H9 (cell line): Measurements from ENCODE around the gene GUK1. TPM values are rescaled to one million over a fixed set of nuclear protein-coding genes. Genes with fewer than 3 reads are reported as not detected.

Experiments
- DNase-seq: peaks from one replicate; pipeline ENCODE4 v3.0.0-alpha.2; 2017
- H2AFZ ChIP-seq: one replicate; pipeline ENCODE4 v1.6.1; 2013; ENCODE audit warnings: mild to moderate bottlenecking, low read length, control low read depth, moderate library complexity
- H2AK5ac ChIP-seq: 2 replicates; pipeline ENCODE4 v1.6.1; 2013; ENCODE audit warnings: low read length, control low read depth, mixed read lengths; ENCODE audit not compliant: insufficient read length
- H2BK120ac ChIP-seq: one replicate; pipeline ENCODE4 v1.6.1; 2013; ENCODE audit warnings: low read depth, mild to moderate bottlenecking, low read length, control low read depth, inconsistent platforms; ENCODE audit not compliant: poor library complexity, severe bottlenecking
- H2BK12ac ChIP-seq: 2 replicates; pipeline ENCODE4 v1.6.1; 2013; ENCODE audit warnings: low read length, control low read depth, mixed read lengths, low read depth; ENCODE audit not compliant: insufficient read length
- H2BK15ac ChIP-seq: 2 replicates; pipeline ENCODE4 v1.6.1; 2013; ENCODE audit warnings: low read depth, low read length, control low read depth
- H2BK20ac ChIP-seq: one replicate; pipeline ENCODE4 v1.6.1; 2013; ENCODE audit warnings: low read depth, mild to moderate bottlenecking, low read length, control low read depth, inconsistent platforms; ENCODE audit not compliant: poor library complexity, severe bottlenecking
- H2BK5ac ChIP-seq: 2 replicates; pipeline ENCODE4 v1.6.1; 2013; ENCODE audit warnings: low read length, control low read depth, mixed read lengths; ENCODE audit not compliant: insufficient read length
- H3K14ac ChIP-seq: 2 replicates; pipeline ENCODE4 v1.6.1; 2013; ENCODE audit warnings: low read length, control low read depth; ENCODE audit not compliant: insufficient read depth
- H3K18ac ChIP-seq: 2 replicates; pipeline ENCODE4 v1.6.1; 2013; ENCODE audit warnings: low read depth, mild to moderate bottlenecking, mixed read lengths, low read length, control low read depth; ENCODE audit not compliant: insufficient read length
- H3K23ac ChIP-seq: 2 replicates; pipeline ENCODE4 v1.6.1; 2013; ENCODE audit warnings: low read length, control low read depth, mixed read lengths, low read depth; ENCODE audit not compliant: insufficient read length
- H3K23me2 ChIP-seq: 2 replicates; pipeline ENCODE4 v1.6.1; 2013; ENCODE audit warnings: low read depth, mild to moderate bottlenecking, mixed read lengths, low read length, control low read depth; ENCODE audit not compliant: insufficient read length, poor library complexity, severe bottlenecking
- H3K27ac ChIP-seq: 2 replicates; pipeline ENCODE4 v1.5.1; 2013; ENCODE audit warnings: low read length, control low read depth, mixed read lengths, low read depth; ENCODE audit not compliant: insufficient read length
- H3K27me3 ChIP-seq: 2 replicates; pipeline ENCODE4 v1.6.1; 2013; ENCODE audit warnings: low read length, control low read depth, inconsistent platforms; ENCODE audit not compliant: insufficient read depth
- H3K4ac ChIP-seq: 2 replicates; pipeline ENCODE4 v1.6.1; 2013; ENCODE audit warnings: low read depth, mild to moderate bottlenecking, control low read depth, inconsistent platforms, low read length, moderate library complexity
- H3K4me1 ChIP-seq: 2 replicates; pipeline ENCODE4 v1.6.1; 2013; ENCODE audit warnings: low read length, control low read depth, inconsistent platforms; ENCODE audit not compliant: insufficient read depth
- H3K4me2 ChIP-seq: 2 replicates; pipeline ENCODE4 v1.6.1; 2013; ENCODE audit warnings: low read length, control low read depth, mixed read lengths; ENCODE audit not compliant: insufficient read length, insufficient read depth
- H3K56ac ChIP-seq: 2 replicates; pipeline ENCODE4 v1.6.1; 2013; ENCODE audit warnings: low read depth, mild to moderate bottlenecking, mixed read lengths, low read length, control low read depth; ENCODE audit not compliant: insufficient read length
- H3K79me1 ChIP-seq: 2 replicates; pipeline ENCODE4 v1.6.1; 2013; ENCODE audit warnings: low read depth, mild to moderate bottlenecking, moderate library complexity, low read length, control low read depth, inconsistent platforms; ENCODE audit not compliant: insufficient read depth, poor library complexity, severe bottlenecking
- H3K79me2 ChIP-seq: 2 replicates; pipeline ENCODE4 v1.6.1; 2013; ENCODE audit warnings: low read length, control low read depth, inconsistent platforms; ENCODE audit not compliant: insufficient read depth
- H3K9ac ChIP-seq: 2 replicates; pipeline ENCODE4 v1.6.1; 2013; ENCODE audit warnings: low read length, control low read depth, mixed read lengths; ENCODE audit not compliant: insufficient read length; ENCODE audit errors: extremely low read depth
- H3K9me3 ChIP-seq: one replicate; pipeline ENCODE4 v1.6.1; 2013; ENCODE audit warnings: low read depth, low read length, inconsistent platforms; ENCODE audit not compliant: control insufficient read depth
- H3T11ph ChIP-seq: one replicate; pipeline ENCODE4 v1.6.1; 2013; ENCODE audit warnings: mild to moderate bottlenecking, low read length, control low read depth, inconsistent platforms
- H4K20me1 ChIP-seq: one replicate; pipeline ENCODE4 v1.6.1; 2013; ENCODE audit not compliant: control insufficient read depth, insufficient read length, insufficient read depth
- H4K5ac ChIP-seq: 2 replicates; pipeline ENCODE4 v1.6.1; 2013; ENCODE audit warnings: low read depth, mild to moderate bottlenecking, mixed read lengths, low read length, control low read depth; ENCODE audit not compliant: insufficient read length
- H4K8ac ChIP-seq: replicated peaks from 2 replicates; pipeline ENCODE4 v1.6.1; 2013; ENCODE audit warnings: low read length, control low read depth, mixed read lengths, low read depth; ENCODE audit not compliant: insufficient read length
- H4K91ac ChIP-seq: 2 replicates; pipeline ENCODE4 v1.6.1; 2013; ENCODE audit warnings: low read depth, mild to moderate bottlenecking, moderate library complexity, mixed read lengths, low read length, control low read depth; ENCODE audit not compliant: insufficient read length
- H3K27ac Mint-ChIP-seq, 3 experiments: 2 replicates in 2 of 3; 3 replicates in 1 of 3; pipeline ENCODE4 v1.8.0; 2020 to 2021; ENCODE audit warnings: mixed read lengths in 3 of 3, mild to moderate bottlenecking in 1 of 3, moderate library complexity in 1 of 3
- H3K27me3 Mint-ChIP-seq: 2 replicates; pipeline ENCODE4 v1.8.0; 2021; ENCODE audit warnings: low read depth, mild to moderate bottlenecking, moderate library complexity, mixed read lengths
- H3K36me3 Mint-ChIP-seq, 3 experiments: 2 replicates in 2 of 3; 3 replicates in 1 of 3; pipeline ENCODE4 v1.8.0; 2020 to 2021; ENCODE audit warnings: low read depth in 3 of 3, mixed read lengths in 3 of 3; ENCODE audit not compliant: insufficient read depth in 1 of 3
- H3K4me1 Mint-ChIP-seq, 2 experiments: 2 replicates each; pipeline ENCODE4 v1.8.0; 2020; ENCODE audit warnings: mixed read lengths in 2 of 2
- H3K4me3 Mint-ChIP-seq, 2 experiments: 2 replicates in 1 of 2; 3 replicates in 1 of 2; pipeline ENCODE4 v1.8.0; 2020 to 2021; ENCODE audit warnings: mild to moderate bottlenecking in 2 of 2, mixed read lengths in 2 of 2, moderate library complexity in 1 of 2
- H3K9me3 Mint-ChIP-seq, 2 experiments: 2 replicates in 1 of 2; 3 replicates in 1 of 2; pipeline ENCODE4 v1.8.0; 2020; ENCODE audit warnings: mild to moderate bottlenecking in 2 of 2, mixed read lengths in 2 of 2, moderate library complexity in 1 of 2
- CTCF ChIP-seq: fragments of 200-600 bp; sonication (generic); conservative IDR thresholded peaks from 3 replicates; pipeline ENCODE4 v1.8.0; 2021; ENCODE audit warnings: antibody characterized with exemption, mild to moderate bottlenecking
- WGBS: extraction: QIAGEN DNeasy Blood & Tissue Kit; methylation state at CpG from one replicate; pipeline ENCODE4 v1.1.7; 2013; ENCODE audit warnings: missing lambda C conversion rate, low lambda C conversion rate, mixed read lengths; ENCODE audit not compliant: insufficient read length; ENCODE audit errors: extremely low coverage; 5-methylcytosine and 5-hydroxymethylcytosine counted together
- total RNA-seq: library from RNA; stranded (reverse); gene quantifications from 2 replicates; pipeline ENCODE4 v1.2.1, GENCODE V29; 2021

The GUK1 gene
- total RNA-seq, 1 experiment from 2014 or later: 88.2 TPM

- H3K9me3 Mint-ChIP-seq: no peaks in the 10 kb centered on the region
- H3K27ac Mint-ChIP-seq: no peak overlapping the region
- Histone ChIP-seq H2BK15ac (no peak overlapping the region), H3K23ac (no peak overlapping the region), H4K5ac (no peak overlapping the region), H2BK12ac (no peak overlapping the region), H3K14ac (no peak overlapping the region), H3K18ac (no peak overlapping the region), H4K8ac (no peak overlapping the region), H3K27ac (no peak overlapping the region), H4K20me1 (no peaks in the 10 kb centered on the region), H3K79me1 (no peaks in the 10 kb centered on the region), H3K9ac (no peak overlapping the region), H3T11ph (no peak overlapping the region), H3K4me2 (no peak overlapping the region), H3K79me2 (no peaks in the 10 kb centered on the region), H2BK20ac (no peak overlapping the region), H3K27me3 (no peaks in the 10 kb centered on the region), H2BK120ac (no peak overlapping the region), H3K9me3 (no peaks in the 10 kb centered on the region), H3K56ac (no peak overlapping the region), H2AK5ac (no peak overlapping the region), H3K4me1 (no peaks in the 10 kb centered on the region), H4K91ac (no peak overlapping the region), H2BK5ac (no peak overlapping the region), H3K4ac (no peak overlapping the region), H2AFZ (no peak overlapping the region), H3K23me2 (no peaks in the 10 kb centered on the region)
- no CpG with 5 or more reads among the region's 12 CpGs for WGBS
- H3K4me1 Mint-ChIP-seq: no peaks in the 10 kb centered on the region
- no peaks in the 10 kb centered on the region; a peak in 1 of 7 replicates for H3K36me3 Mint-ChIP-seq
- H3K27me3 Mint-ChIP-seq: no peaks in the 10 kb centered on the region
- H3K4me3 Mint-ChIP-seq: no peak overlapping the region
- DNase-seq: no peak
- no peak for TF ChIP-seq CTCF
Measured at GRCh38 chr1:228177721-228178710, 37.9 kb downstream of the GUK1 start.
